AG04449 (cell line): ENCODE results near the gene ZNF367.

ENCODE experiments used
- CTCF ChIA-PET: fragments of 350-600 bp; formaldehyde crosslinking; extraction: SDS; loops from one replicate; lab custom pipeline; 2021; ENCODE audit warnings: antibody characterized with exemption; lab: Yijun Ruan, JAX
- POLR2A ChIA-PET: fragments of 400-600, 350-600 bp; formaldehyde crosslinking; extraction: SDS; loops from one replicate; lab custom pipeline; 2020; ENCODE audit warnings: antibody characterized with exemption, inconsistent platforms; lab: Yijun Ruan, JAX
- DNase-seq: peaks from one replicate; pipeline ENCODE4 v3.0.0-alpha.2; 2010; ENCODE audit warnings: low read depth, low spot score
- H3K4me3 ChIP-seq: 2 replicates; pipeline ENCODE4 v1.5.1; 2011; ENCODE audit warnings: low read depth, mild to moderate bottlenecking, control low read depth, low read length
- CTCF ChIP-seq: IDR thresholded peaks from one replicate; pipeline ENCODE4 v1.5.1; 2011; ENCODE audit warnings: mild to moderate bottlenecking, moderate library complexity, low read length, control low read depth, inconsistent platforms; ENCODE audit not compliant: insufficient read depth; ENCODE audit errors: missing control alignments

ZNF367 gene

DNA sequence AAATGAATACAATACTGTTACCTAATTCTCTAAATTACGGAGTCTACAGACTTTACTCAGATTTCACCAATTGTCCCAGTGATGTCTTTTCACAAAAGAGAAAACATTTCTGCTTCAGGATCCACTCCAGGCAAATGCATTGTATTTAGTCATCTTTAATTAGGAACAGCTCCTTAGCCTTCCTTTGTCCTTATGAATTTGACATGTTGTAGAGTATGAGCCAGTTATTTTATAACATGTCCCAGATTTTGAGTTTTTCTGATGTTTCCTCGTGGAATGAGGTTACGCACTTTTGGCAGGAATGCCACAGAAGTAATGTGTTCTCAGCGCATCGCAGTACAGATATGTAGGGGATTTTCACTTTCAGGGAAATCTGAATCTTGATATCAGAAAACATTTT lies 42.3 kb upstream of the ZNF367 start:
- no peak for TF ChIP-seq CTCF
- no peak for DNase-seq
- CTCF ChIA-PET: interaction anchor here (1.7 to 2.1 kb wide), 2 partner anchors 10 to 12 kb away, joined by 4 to 9 read pairs; partner anchors contain the start of gene HABP4
- POLR2A ChIA-PET: no interaction called here
- H3K4me3 ChIP-seq: 0 out of 2 replicates have a peak overlapping the region, but pooled peaks have one; percentile 7

DNA sequence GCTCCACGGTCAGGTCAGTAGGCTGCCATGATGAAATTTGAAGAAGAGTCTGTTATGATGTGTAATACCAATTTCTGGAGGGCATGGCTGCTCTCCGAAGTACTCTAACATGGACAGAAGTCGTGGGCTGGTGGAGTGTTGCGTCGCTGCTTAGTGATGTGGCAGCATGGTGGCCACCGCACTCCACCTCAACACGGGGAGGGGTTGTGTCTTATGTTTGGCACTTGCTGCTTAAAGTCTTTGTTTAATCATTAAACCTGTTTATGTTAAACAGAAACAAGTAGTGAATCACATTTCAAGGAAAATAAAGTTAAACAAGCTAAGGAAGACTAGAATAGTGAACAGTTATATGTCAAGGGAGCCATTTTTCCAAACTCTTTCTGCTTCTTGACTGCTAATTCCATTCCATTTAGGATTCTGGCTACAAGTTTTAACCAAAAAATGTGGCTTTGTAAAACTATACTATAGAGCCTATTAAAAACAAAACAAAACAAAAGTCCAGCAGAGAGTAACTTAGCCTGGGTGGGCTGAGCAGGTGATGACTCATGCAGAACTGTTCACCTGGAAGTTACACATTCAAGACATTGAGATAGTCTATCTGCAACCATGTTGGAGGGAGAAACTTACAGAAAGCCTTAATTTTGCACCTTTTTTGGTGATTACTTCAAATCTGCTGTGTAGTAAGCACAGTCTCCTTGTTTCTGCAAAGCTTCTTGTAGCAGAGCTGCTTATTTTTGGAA lies 41.3 kb upstream of the ZNF367 start:
- CTCF ChIA-PET: interaction anchor here (1.0 to 2.1 kb wide), 2 partner anchors 9 to 142 kb away, joined by 3 to 9 read pairs; partner anchors contain the start of gene HABP4

GRCh38 chr9:96458226-96458625 lies 40.1 kb upstream of the ZNF367 start:
- POLR2A ChIA-PET: no interaction called here
- CTCF ChIA-PET: interaction anchor here (0.9 to 2.1 kb wide), 2 partner anchors 8 to 13 kb away, joined by 3 to 9 read pairs; partner anchors contain the start of gene HABP4
- H3K4me3 ChIP-seq: no peak overlapping the region
- no peak for DNase-seq
- no peak for TF ChIP-seq CTCF

More for the DNA sequence above, 41.3 kb upstream of the ZNF367 start:
- POLR2A ChIA-PET: no interaction called here
- H3K4me3 ChIP-seq: no peak overlapping the region
- no peak for TF ChIP-seq CTCF
- no peak for DNase-seq

- ChIA-PET POLR2A (no interaction called here), CTCF (interaction anchor here (0.9 to 1.2 kb wide), 2 partner anchors 9 to 14 kb away, joined by 3 read pairs; no protein-coding TSS in a partner anchor)
- no peak for TF ChIP-seq CTCF
- H3K4me3 ChIP-seq: no peak overlapping the region
- DNase-seq: no peak
Observed at GRCh38 chr9:96457266-96457665, 39.1 kb upstream of the ZNF367 start.

- H3K4me3 ChIP-seq: no peak overlapping the region
- CTCF ChIA-PET: interaction anchor here (1.1 kb wide), 1 partner anchor 214 kb away, joined by 3 read pairs; no protein-coding TSS in a partner anchor
- no peak for DNase-seq
- peak; percentile 59 for TF ChIP-seq CTCF
- POLR2A ChIA-PET: no interaction called here
Observed at GRCh38 chr9:96453625-96454024, 35.5 kb upstream of the ZNF367 start.
